ENCODE measurements around the gene TMEM167A. TPM values are rescaled to one million over a fixed set of nuclear protein-coding genes. Genes with fewer than 3 reads are reported as not detected.
"Not testable (repeated sequence)": the region's sequence is repeated elsewhere in the genome, so short reads cannot be mapped to it uniquely, and the experiment has no call there.

The TMEM167A gene
- total RNA-seq, 1 donor from 2014 or later: 39.9 TPM

DNA sequence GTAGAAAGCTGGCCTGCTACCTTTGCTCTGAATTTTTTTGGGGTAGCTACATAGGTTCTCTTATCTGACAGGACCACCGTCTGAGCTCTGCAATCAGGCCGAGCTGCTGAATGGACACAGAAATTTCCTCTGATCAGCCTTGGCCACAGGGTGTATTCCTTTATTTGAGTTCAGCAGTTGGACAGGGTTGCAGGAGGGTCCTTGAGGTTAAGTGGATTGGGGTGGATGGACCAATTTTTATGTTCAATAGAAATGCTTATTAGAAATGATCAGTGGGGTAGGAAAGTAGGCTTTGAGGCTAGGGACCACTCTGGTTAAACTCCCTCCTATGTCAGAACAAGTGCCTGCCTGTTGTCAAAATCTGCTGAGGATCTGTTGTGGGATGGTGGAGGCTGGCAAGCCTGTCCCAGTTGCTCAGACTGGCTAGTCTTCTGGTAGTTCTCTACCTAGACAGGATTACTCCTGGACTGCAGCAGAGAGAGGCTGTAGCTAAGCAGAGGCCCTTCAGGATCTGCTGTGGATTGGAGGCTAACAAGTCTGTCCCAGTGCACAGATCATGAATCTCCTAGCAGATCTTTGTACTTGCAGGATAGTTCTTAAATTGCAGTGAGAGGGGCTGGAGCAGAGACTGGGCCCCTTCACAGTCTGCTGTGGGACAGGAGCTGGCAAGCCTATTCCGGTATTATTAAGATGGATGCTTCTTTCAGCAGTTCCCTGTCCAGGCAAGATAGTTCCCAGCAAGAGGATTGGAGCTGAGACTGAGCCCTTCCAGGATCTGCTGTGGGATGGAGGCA, 18.2 kb upstream of the TMEM167A start:
- DNase-seq (no peak), ATAC-seq (ENCODE audit: poor library complexity) (no peak)
- intact Hi-C loops (cut with DNase I): no loop called here

- ATAC-seq (ENCODE audit: poor library complexity) (no peak), DNase-seq (no peak)
- intact Hi-C loops (cut with DNase I): no loop called here
Observed at GRCh38 chr5:83093692-83094091, 16.5 kb upstream of the TMEM167A start.

GRCh38 chr5:83092619-83093018, 15.4 kb upstream of the TMEM167A start:
- ATAC-seq (ENCODE audit: poor library complexity) (no peak), DNase-seq (no peak)
- intact Hi-C loops (cut with DNase I): no loop called here

DNA sequence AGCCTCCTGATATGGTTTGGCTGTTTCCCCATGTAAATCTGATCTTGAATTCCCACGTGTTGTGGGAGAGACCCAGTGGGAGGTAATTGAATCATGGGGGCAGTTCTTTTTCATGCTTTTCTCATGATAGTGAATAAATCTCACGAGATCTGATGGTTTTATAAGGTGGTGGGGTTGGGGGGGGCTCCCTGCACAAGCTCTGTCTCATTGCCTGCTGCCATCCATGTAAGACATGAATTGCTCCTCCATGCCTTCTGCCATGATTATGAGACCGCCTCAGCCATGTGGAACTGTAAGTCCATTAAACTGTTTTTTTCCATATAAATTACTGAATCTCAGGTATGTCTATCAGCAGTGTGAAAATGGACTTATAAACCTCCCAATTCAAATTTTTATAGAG, 13.0 kb upstream of the TMEM167A start:
- ATAC-seq (ENCODE audit: poor library complexity) (no peak), DNase-seq (no peak)
- intact Hi-C loops (cut with DNase I): no loop called here

GRCh38 chr5:83085106-83085505, 7.9 kb upstream of the TMEM167A start:
- intact Hi-C loops (cut with DNase I): no loop called here
- DNase-seq: no peak
- no peak for ATAC-seq (ENCODE audit: poor library complexity)

- intact Hi-C loops (cut with DNase I): no loop called here
- DNase-seq (no peak), ATAC-seq (ENCODE audit: poor library complexity) (no peak)
Observed at GRCh38 chr5:83084336-83084735, 7.1 kb upstream of the TMEM167A start.

- intact Hi-C loops (cut with DNase I): no loop called here
- ATAC-seq (ENCODE audit: poor library complexity) (no peak), DNase-seq (no peak)
Observed at GRCh38 chr5:83082750-83083149, 5.6 kb upstream of the TMEM167A start.

GRCh38 chr5:83077662-83078261, 568 bp upstream of the TMEM167A start:
- ATAC-seq (ENCODE audit: poor library complexity): peak; percentile 10
- DNase-seq: no peak
- intact Hi-C loops (cut with DNase I): no loop called here

- intact Hi-C loops (cut with DNase I): no loop called here
- no peak for ATAC-seq (ENCODE audit: poor library complexity)
- DNase-seq: no peak
Observed at GRCh38 chr5:83072966-83073365, 4.2 kb downstream of the TMEM167A start.

GRCh38 chr5:83071286-83072051, 5.7 kb downstream of the TMEM167A start:
- DNase-seq (no peak), ATAC-seq (ENCODE audit: poor library complexity) (no peak)
- intact Hi-C loops (cut with DNase I): no loop called here

GRCh38 chr5:83069096-83069799, 7.9 kb downstream of the TMEM167A start:
- intact Hi-C loops (cut with DNase I): no loop called here
- no peak for DNase-seq
- ATAC-seq (ENCODE audit: poor library complexity): no peak

DNA sequence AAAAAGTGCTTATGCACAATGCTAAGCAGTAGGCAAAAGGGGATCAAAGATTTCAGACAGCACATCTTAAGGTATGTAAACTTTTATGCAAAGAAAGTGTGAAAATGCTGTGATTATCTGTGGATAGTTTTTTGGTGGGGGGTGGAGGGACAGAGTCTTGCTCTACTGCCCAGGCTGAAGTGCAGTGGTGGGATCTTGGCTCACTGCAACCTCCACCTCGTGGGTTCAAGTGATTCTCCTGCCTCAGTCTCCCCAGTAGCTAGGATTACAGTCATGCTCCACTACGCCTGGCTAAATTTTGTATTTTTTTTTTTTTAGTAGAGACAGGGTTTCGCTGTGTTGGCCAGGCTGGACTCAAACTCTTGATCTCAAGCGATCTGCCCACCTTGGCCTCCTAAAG, 9.8 kb downstream of the TMEM167A start:
- ATAC-seq (ENCODE audit: poor library complexity); DNase-seq; intact Hi-C loops (cut with DNase I): not testable (repeated sequence)

DNA sequence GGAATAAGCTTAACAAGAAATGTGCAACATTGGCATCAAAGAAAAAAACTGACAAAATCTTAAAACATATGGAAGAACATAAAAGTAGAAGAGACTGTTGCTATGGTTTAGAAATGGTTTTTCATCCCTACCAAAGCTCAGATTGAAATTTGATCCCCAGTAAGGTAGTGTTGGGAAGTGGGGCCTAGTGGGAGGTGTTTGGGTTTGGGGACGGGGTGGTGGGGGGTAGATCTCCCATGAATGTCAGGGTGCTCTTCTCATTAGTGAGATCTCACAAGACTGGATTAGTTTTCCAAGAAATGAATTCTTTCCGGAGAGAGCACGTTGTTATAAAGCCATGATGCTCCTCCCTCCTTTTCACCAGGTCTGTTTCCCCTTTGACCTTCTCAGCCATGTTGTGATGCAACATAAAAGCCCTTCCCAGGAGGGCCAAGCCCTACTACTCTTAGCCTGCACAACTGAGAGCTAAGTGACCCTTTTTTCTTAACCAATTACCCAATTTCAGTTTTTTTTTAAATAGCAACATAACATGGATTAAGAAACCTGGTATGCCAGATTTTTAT, 10.6 kb downstream of the TMEM167A start:
- no peak for DNase-seq
- intact Hi-C loops (cut with DNase I): no loop called here
- ATAC-seq (ENCODE audit: poor library complexity): no peak

GRCh38 chr5:83059341-83059740, 17.9 kb downstream of the TMEM167A start:
- no peak for DNase-seq
- intact Hi-C loops (cut with DNase I): no loop called here
- no peak for ATAC-seq (ENCODE audit: poor library complexity)

DNA sequence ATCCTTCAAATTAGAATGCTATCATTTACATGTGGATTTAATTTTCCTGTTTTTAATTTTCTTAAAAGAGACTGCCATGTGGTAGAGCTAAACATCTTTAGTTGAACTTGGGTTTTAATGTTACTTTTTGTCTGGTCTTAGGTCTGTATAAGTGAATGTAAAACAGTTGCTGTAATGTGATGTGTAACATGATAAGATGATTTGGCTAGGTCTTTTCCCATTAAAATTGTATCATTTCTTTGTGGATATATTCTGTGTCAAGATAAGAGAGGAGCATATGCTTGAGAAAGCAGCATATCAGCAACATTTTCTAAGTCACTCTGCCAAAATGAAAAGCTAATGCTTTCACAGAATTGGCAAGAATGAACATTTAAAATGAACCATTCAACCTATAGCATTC, 18.5 kb downstream of the TMEM167A start:
- ATAC-seq (ENCODE audit: poor library complexity) (no peak), DNase-seq (no peak)
- intact Hi-C loops (cut with DNase I): no loop called here

DNA sequence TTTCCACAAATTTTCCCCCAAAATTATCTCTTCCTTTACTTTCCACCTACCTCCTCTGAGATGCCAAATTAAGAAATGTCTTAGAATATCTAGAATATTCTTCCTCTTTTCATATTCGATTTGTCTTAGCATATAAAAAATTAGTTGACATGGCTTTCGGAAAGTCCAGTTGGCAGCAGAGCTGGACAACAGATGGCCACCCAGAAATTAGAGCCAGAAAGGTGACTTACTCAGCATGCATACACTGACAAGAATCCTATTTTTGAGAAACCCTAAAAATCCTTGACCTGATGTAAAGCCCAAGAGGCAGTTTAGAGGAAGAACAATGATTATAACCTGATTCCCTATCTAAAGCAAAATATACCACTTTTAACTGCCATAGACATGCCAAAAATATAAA, 22.0 kb downstream of the TMEM167A start:
- intact Hi-C loops (cut with DNase I): no loop called here
- no peak for ATAC-seq (ENCODE audit: poor library complexity)
- no peak for DNase-seq

DNA sequence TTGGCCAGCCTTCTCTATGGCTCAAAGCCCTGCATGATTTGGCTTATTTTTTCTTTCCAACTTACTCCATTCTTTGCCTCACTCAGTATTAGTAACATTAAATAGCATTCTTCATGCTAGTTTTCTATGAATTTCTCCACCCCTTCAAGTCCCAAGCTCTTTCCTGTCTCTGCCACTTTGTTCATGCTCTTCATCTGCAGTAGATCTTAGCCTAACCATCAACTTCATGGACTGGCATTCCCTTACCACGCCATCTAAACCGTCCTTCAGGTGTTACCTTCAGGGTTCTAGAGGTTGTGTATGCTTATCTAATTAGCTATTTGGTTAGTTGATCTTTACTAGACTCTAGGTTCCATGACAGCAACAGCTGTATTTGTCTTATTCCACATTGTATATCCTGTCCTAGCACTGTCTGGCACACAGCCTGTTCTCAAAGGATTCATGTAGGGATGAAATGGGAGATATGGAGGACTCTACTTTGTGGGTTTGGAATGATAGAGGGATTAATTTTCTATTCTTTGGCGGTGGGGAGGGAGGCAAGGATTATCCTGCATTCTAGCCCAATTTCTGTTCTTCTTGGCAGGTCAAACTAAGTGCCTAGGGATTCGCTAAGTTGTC, 26.4 kb downstream of the TMEM167A start:
- peak; percentile 43 for ATAC-seq (ENCODE audit: poor library complexity)
- DNase-seq: no peak
- intact Hi-C loops (cut with DNase I): no loop called here

- no peak for ATAC-seq (ENCODE audit: poor library complexity)
- intact Hi-C loops (cut with DNase I): no loop called here
- DNase-seq: no peak
Observed at GRCh38 chr5:83049370-83049885, 27.8 kb downstream of the TMEM167A start.

Measured in Right ventricle myocardium superior (tissue), 1 donor.